Stimulated activated CD8-positive, alpha-beta memory T cell treated with anti-CD3 and anti-CD28 coated beads, Interleukin-12 subunit alpha, Interleukin-12 subunit beta, amount 100 ng/mL, for 24 hours (primary cell): ENCODE measurements around the gene CTNNA3.

ENCODE experiments used
- DNase-seq: peaks from one replicate; pipeline ENCODE4 v3.0.0-alpha.2; 2020; ENCODE audit errors: extremely low read depth

The CTNNA3 gene

DNA sequence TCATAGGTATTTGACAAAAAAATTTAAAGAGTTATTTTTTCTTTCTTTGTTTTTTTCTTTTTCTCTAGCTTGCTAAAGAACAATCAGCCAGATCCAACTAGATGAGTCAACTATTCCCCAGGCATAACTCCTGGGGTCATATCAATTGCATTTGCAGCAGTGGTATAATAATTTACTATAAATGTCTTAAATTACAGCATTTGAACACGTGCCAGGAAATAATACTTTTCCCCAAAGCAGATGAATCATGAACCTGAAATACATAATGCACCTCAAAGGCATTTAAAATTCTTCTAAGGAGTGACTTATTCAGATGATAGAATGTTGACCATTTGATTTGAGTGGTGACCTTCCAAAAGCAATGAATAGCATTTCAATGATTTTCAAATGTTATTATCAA lies 580.0 kb downstream of the CTNNA3 start:
- DNase-seq = no peak

DNA sequence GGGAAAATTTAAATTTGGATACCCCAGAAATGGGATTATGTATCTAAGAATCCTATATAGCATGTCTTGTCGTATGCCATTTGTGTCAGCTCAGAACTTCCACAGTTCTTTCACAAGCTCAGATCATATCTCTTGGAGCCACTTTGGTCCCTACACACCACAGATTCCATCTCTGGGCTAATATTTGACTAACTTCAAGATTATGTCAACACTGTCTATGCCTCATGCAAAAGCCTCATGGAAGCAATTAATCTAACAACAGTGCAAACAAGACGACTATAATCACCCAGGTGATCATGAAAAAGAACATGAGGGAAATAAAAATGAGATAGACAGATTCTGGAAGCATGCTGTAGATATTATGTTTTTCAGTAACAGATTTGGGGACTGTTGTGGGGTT lies 581.0 kb downstream of the CTNNA3 start:
- DNase-seq = no peak

DNA sequence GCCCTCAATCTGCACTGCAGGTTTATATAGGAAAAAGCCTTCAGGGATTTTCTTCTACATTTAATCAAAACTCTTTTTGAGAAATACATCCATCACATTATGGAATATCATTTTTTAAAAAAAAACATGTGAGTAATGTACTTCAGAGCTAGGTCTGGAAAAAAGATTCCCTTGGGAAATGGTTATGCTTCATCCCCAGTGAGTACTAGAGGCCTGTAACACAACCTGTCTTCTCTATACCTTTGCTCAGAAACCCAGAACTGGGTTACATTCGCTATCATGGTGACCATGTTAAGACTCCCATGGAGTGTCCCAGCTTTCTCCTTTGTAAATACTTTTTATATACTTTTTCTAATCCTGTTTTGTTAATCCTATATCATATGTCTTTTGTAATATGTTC lies 583.2 kb downstream of the CTNNA3 start:
- no peak for DNase-seq

DNA sequence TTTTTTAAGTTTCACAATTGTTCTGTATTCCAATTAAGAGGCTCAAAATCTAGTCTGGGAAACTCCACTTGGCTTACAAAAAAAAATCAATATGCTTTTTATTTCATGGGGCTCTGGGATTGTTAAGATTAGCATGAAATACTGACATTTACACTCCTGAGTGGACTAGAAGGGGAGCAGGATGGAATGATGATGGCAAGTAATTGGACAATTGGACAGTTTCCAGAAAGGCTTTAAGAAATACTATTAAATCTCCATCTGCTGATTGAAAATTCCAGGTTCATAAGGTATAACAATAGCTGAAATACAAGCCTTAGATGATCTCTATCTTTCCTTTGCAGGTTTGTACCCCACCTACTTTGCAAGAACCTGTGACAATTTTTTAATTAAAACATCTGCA lies 585.7 kb downstream of the CTNNA3 start:
- DNase-seq = no peak

- DNase-seq = no peak
These were observed 588.3 kb downstream of the CTNNA3 start for GRCh38 chr10:67107670-67108069.

- no peak for DNase-seq
These were observed 595.0 kb downstream of the CTNNA3 start for GRCh38 chr10:67100951-67101350.

GRCh38 chr10:67098461-67098860 lies 597.5 kb downstream of the CTNNA3 start:
- DNase-seq = no peak

DNA sequence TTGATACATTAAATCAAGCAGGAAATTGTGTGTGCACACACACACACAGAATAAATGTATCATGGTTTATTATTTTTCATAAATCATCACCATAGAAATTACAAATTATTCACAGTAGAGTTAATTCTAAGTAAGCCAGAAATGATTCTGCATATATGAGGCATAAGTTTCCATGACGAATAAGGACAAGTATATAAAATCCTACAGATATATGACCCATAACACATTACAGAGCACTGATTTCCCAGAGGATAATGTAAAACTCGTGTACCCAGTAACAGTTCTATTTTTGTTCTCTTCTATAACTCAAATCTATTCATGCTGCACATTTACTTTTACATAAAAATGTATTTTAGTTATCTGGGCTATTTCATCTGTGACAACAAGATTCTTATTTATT lies 600.5 kb downstream of the CTNNA3 start:
- DNase-seq = no peak

DNA sequence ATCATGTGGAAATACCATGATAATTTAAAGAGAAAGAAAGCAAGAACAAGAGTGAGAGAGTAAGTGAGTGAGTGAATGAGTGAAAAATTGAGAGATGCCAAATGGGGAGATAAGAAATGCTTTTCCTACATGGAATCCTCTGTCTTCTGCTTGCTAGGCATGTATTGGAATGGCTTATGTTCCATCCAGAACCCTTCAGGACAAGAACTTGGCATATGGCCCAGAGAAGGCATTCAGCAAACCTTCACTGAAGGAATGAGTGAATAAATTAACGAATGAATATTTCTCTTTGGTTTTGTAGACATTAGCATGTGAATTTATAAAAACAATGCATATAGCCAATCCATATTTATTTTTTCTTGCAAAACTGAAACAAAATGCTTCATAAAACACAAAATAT lies 608.0 kb downstream of the CTNNA3 start:
- no peak for DNase-seq

GRCh38 chr10:67087135-67087425 lies 608.9 kb downstream of the CTNNA3 start:
- no peak for DNase-seq

- no peak for DNase-seq
These were observed 609.5 kb downstream of the CTNNA3 start for GRCh38 chr10:67086327-67087134.

DNA sequence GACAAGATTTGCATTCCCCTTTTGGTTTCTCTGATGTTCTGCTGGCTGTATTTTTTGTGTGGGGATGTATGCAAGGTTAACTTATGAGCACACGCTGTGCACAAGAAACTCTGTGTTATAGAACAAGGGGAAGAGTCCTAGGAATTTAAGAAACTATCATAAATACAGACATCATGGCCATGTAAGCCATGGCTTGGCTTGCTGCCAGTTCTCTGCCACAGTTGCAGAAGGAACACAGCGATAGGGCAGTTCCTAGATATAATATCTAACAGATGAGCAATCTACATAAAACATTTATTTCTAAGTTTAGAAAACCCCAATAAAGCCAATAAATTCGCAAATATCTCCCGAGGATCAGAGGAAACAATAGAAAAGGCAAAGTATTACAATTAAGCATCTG lies 616.9 kb downstream of the CTNNA3 start:
- DNase-seq = no peak

GRCh38 chr10:67077376-67077775 lies 618.6 kb downstream of the CTNNA3 start:
- no peak for DNase-seq

- DNase-seq = no peak
These were observed 619.9 kb downstream of the CTNNA3 start for GRCh38 chr10:67076144-67076543.

DNA sequence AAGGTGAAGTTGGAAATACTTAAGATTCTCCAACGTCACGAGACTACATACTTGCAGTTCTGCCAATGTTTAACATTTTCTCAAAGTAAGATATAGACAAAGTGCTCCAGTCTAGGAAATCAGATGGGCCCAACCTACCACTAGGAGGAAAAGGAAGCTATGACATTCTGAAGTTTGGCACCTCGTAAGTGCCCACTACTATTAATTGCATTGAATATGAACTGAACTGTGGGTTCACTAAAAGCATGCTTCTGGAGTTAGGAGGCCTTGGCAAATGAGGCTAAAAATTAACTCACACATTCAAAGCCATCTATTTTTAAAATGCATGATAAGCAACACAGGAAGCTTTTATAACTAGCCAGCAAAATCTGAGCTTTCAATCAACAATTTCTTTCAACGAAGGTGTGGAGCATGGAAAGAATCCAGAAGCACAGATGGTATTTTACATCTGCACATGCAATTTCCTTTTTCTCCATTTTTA lies 620.5 kb downstream of the CTNNA3 start:
- DNase-seq = no peak

DNA sequence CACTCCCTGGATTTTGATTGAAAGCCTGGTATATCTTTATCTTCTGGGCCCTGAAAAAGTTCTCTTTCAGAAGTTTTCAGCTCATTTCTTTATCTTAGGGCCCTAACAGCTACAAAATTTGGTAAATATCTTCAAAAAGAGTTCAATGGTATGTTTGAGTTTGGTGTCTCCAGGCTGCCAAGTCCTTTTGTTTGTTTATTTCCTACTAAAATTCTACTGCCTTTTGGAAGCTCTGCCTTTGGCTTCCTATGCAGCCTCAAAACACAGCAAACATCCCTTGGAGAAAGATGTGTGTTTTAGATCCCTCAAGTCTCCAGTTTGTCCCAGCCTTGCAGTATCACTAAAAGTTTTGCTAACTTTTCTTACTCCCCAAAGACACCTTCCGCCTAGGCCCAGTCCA lies 623.3 kb downstream of the CTNNA3 start:
- DNase-seq = no peak

DNA sequence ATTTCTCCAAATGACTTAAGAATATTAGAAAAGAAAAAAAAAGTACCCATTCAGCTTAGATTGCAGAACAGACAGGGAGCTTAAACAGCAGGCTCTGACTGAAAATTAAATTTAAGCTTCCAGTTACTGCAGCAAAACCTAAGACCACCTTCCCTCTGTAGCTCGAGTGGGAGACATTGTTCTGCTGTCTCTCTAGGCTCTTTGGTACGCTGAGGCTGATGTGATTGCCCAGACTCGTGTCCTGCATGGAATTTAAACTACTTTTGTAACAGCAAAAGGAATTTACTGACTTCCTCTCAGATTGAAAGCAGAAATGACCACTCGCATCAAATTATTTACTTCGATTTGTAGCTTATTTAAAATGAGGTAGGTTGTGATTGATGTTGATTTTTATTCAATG lies 645.6 kb downstream of the CTNNA3 start:
- DNase-seq = no peak

- DNase-seq = no peak
These were observed 646.0 kb downstream of the CTNNA3 start for GRCh38 chr10:67049988-67050387.

GRCh38 chr10:67046507-67046906 lies 649.5 kb downstream of the CTNNA3 start:
- DNase-seq = no peak

- DNase-seq = no peak
These were observed 650.6 kb downstream of the CTNNA3 start for GRCh38 chr10:67045404-67045803.

DNA sequence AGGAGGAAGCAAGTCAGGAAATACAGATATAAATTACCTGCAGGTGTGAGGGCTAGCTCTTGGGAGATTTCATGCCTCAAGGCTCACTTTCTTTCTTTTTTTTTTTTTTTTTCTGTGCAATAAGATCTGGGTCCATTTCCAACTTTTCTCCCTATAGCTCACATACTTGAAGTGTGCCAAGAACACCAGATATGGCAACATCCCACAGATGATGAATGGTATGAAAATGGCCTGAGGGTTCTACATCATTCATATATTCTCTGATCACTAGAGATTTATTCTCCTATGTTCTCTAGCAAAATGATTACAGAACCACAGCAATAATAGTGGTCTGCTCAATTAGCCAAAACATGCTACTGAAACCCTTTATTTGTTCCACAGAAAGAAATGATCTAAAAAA lies 653.0 kb downstream of the CTNNA3 start:
- DNase-seq = no peak

GRCh38 chr10:67036808-67037207 lies 659.2 kb downstream of the CTNNA3 start:
- DNase-seq = no peak

GRCh38 chr10:67033878-67034277 lies 662.1 kb downstream of the CTNNA3 start:
- DNase-seq = no peak

DNA sequence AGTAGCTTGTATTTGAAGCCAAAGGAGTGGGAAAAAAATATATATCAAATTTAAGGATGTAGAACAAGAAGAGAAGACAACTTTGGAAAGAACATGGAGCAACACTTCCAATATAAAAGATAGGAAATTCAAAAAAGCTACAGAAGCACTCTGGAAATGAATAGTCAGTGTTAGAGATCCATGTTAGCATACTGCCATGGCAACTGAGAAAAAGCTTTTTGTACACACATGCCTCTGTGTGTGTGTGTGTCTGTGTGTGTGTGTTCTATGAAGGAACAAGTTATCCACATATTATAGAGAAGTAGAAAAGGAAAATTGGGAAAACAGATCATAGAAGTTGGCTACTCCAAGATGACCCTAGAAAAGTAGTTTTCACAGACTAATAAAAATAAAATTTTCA lies 673.9 kb downstream of the CTNNA3 start:
- DNase-seq = no peak
